Fibroblast of pulmonary artery (primary cell): ENCODE results near the gene ST6GAL1.

Source experiments
- DNase-seq: peaks from one replicate; pipeline ENCODE4 v3.0.0-alpha.2; 2010; ENCODE audit warnings: low read depth
- H3K4me3 ChIP-seq: replicated peaks from 2 replicates; pipeline ENCODE4 v1.5.1; 2011; ENCODE audit warnings: low read depth, mild to moderate bottlenecking, control low read depth, low read length, moderate library complexity
- CTCF ChIP-seq: IDR thresholded peaks from 2 replicates; pipeline ENCODE4 v1.5.1; 2011; ENCODE audit warnings: mild to moderate bottlenecking, control low read depth, low read length, inconsistent platforms; ENCODE audit errors: missing control alignments

ST6GAL1 gene

GRCh38 chr3:186935133-186935532 lies 4.8 kb downstream of the ST6GAL1 start:
- no peak for TF ChIP-seq CTCF
- no peak for DNase-seq
- H3K4me3 ChIP-seq, result no peak overlapping the region

- no peak overlapping the region for H3K4me3 ChIP-seq
- DNase-seq, result no peak
- TF ChIP-seq CTCF, result no peak
These were observed 6.9 kb downstream of the ST6GAL1 start for GRCh38 chr3:186937017-186937875.

- peak; percentile 82 for DNase-seq
- TF ChIP-seq CTCF, result no peak
- H3K4me3 ChIP-seq, result no peak overlapping the region
These were observed 8.4 kb downstream of the ST6GAL1 start for GRCh38 chr3:186938716-186939115.

- no peak for DNase-seq
- H3K4me3 ChIP-seq, result no peak overlapping the region
- no peak for TF ChIP-seq CTCF
These were observed 9.2 kb downstream of the ST6GAL1 start for GRCh38 chr3:186939536-186939935.

DNA sequence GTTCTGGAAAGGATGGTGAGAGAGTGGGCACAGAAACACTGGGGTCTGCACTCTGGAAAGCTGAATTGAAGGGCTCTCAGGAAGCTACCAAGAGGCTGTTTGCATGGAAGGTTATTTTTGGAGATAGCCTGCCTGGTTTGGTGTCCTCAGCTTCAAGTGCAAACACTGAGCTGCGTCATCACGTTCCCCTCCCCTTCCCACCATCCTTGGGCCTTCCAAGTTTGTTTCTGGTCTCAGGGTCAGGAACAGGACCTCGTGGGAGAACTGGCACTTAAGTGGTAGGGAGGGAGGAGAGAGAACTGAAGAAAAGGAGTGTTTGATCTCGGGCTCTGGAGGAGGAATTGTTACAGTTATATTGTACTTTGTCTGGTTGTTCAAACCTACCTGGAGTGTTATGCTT lies 10.6 kb downstream of the ST6GAL1 start:
- peak; percentile 52 for DNase-seq
- no peak for TF ChIP-seq CTCF
- no peak overlapping the region for H3K4me3 ChIP-seq

- H3K4me3 ChIP-seq, result no peak overlapping the region
These were observed 11.8 kb downstream of the ST6GAL1 start for GRCh38 chr3:186942168-186942567.

More at GRCh38 chr3:186942168-186942567, 11.8 kb downstream of the ST6GAL1 start:
- no peak for DNase-seq
- no peak for TF ChIP-seq CTCF
